AG20443 (cell line): ENCODE results near the gene TRIM44.

ENCODE experiments used
- DNase-seq: peaks from one replicate; pipeline ENCODE4 v3.0.0; 2012; ENCODE audit warnings: low spot score, mixed read lengths

TRIM44 gene

GRCh38 chr11:35662649-35663407, at the start of gene TRIM44:
Gene TRIM44 (plus strand): TSS chr11:35662775. CDS start chr11:35663112, 337 bp downstream.
- peak; percentile 92 for DNase-seq

GRCh38 chr11:35614939-35615569, 47.5 kb upstream of the TRIM44 start:
- DNase-seq, result no peak

- peak; percentile 42 for DNase-seq
Observed at GRCh38 chr11:35615921-35616900, 46.4 kb upstream of the TRIM44 start.

GRCh38 chr11:35617316-35617686, 45.3 kb upstream of the TRIM44 start:
- no peak for DNase-seq

GRCh38 chr11:35617687-35618496, 44.7 kb upstream of the TRIM44 start, which contains the start of gene FJX1:
Gene FJX1 (plus strand): TSS chr11:35618460. CDS start chr11:35618637, 177 bp downstream.
- peak; percentile 86 for DNase-seq

GRCh38 chr11:35618497-35619115, 44.0 kb upstream of the TRIM44 start:
- peak; percentile 72 for DNase-seq

- peak; percentile 55 for DNase-seq
Observed at GRCh38 chr11:35619116-35619854, 43.3 kb upstream of the TRIM44 start.

- no peak for DNase-seq
Observed at GRCh38 chr11:35619855-35620640, 42.5 kb upstream of the TRIM44 start.

- DNase-seq, result no peak
Observed at GRCh38 chr11:35620795-35621194, 41.8 kb upstream of the TRIM44 start.

- no peak for DNase-seq
Observed at GRCh38 chr11:35621620-35622019, 41.0 kb upstream of the TRIM44 start.

GRCh38 chr11:35622070-35622469, 40.5 kb upstream of the TRIM44 start:
- peak; percentile 75 for DNase-seq

GRCh38 chr11:35623621-35624168, 38.9 kb upstream of the TRIM44 start:
- DNase-seq, result peak; percentile 50

- no peak for DNase-seq
Observed at GRCh38 chr11:35624316-35624715, 38.3 kb upstream of the TRIM44 start.

- DNase-seq, result no peak
Observed at GRCh38 chr11:35624781-35625180, 37.8 kb upstream of the TRIM44 start.

- no peak for DNase-seq
Observed at GRCh38 chr11:35626501-35626900, 36.1 kb upstream of the TRIM44 start.

- DNase-seq, result no peak
Observed at GRCh38 chr11:35629511-35629910, 33.1 kb upstream of the TRIM44 start.

GRCh38 chr11:35629914-35630313, 32.7 kb upstream of the TRIM44 start:
- peak; percentile 85 for DNase-seq

GRCh38 chr11:35631891-35632290, 30.7 kb upstream of the TRIM44 start:
- no peak for DNase-seq

- DNase-seq, result peak; percentile 16
Observed at GRCh38 chr11:35632301-35632700, 30.3 kb upstream of the TRIM44 start.
